HG03196 (cell line): ENCODE measurements around the gene IRF2BP1.
"Not testable (repeated sequence)": the region's sequence is repeated elsewhere in the genome, so short reads cannot be mapped to it uniquely, and the experiment has no call there.

Experiments used
- ATAC-seq: cut with Tn5 transposase; IDR thresholded peaks from one replicate; pipeline ENCODE4 v1.9.1; 2021; ENCODE audit not compliant: unreplicated experiment

The IRF2BP1 gene

GRCh38 chr19:45902651-45903625 lies 17.0 kb upstream of the IRF2BP1 start:
- peak; percentile 83 for ATAC-seq

- no peak for ATAC-seq
Measured at GRCh38 chr19:45901912-45902650, 16.1 kb upstream of the IRF2BP1 start, which contains the start of gene MYPOP. Gene MYPOP (minus strand): TSS chr19:45902613. CDS start chr19:45901773, 840 bp downstream.

- no peak for ATAC-seq
Measured at GRCh38 chr19:45901432-45901911, 15.5 kb upstream of the IRF2BP1 start.

- ATAC-seq, result no peak
Measured at GRCh38 chr19:45900738-45901431, 14.9 kb upstream of the IRF2BP1 start.

- ATAC-seq, result no peak
Measured at GRCh38 chr19:45899919-45900589, 14.1 kb upstream of the IRF2BP1 start.

- no peak for ATAC-seq
Measured at GRCh38 chr19:45899253-45899652, 13.3 kb upstream of the IRF2BP1 start.

- ATAC-seq, result no peak
Measured at GRCh38 chr19:45897261-45897812, 11.4 kb upstream of the IRF2BP1 start.

GRCh38 chr19:45895983-45896599 lies 10.2 kb upstream of the IRF2BP1 start:
- not testable (repeated sequence) for ATAC-seq

- ATAC-seq, result no peak
Measured at GRCh38 chr19:45895519-45895972, 9.6 kb upstream of the IRF2BP1 start.

- ATAC-seq, result no peak
Measured at GRCh38 chr19:45890877-45891276, 4.9 kb upstream of the IRF2BP1 start.

GRCh38 chr19:45889210-45889885 lies 3.4 kb upstream of the IRF2BP1 start:
- no peak for ATAC-seq

GRCh38 chr19:45887200-45887710 lies 1.3 kb upstream of the IRF2BP1 start:
- no peak for ATAC-seq

GRCh38 chr19:45886427-45887199 lies 672 bp upstream of the IRF2BP1 start:
- peak; percentile 45 for ATAC-seq

- ATAC-seq, result no peak
Measured at GRCh38 chr19:45884682-45885555, 1.0 kb downstream of the IRF2BP1 start.

GRCh38 chr19:45883881-45884681 lies 1.9 kb downstream of the IRF2BP1 start:
- ATAC-seq, result no peak

GRCh38 chr19:45883586-45883880 lies 2.4 kb downstream of the IRF2BP1 start:
- no peak for ATAC-seq
